DMS114 treated with DMSO at 0.1 percent for 48 hours (cell line): ENCODE data around the gene PRF1.

Experiments used
- DNase-seq: peaks from one replicate; lab custom pipeline; 2025; ENCODE audit not compliant: unreplicated experiment; lab: John Stamatoyannopoulos, UW

PRF1 gene

DNA sequence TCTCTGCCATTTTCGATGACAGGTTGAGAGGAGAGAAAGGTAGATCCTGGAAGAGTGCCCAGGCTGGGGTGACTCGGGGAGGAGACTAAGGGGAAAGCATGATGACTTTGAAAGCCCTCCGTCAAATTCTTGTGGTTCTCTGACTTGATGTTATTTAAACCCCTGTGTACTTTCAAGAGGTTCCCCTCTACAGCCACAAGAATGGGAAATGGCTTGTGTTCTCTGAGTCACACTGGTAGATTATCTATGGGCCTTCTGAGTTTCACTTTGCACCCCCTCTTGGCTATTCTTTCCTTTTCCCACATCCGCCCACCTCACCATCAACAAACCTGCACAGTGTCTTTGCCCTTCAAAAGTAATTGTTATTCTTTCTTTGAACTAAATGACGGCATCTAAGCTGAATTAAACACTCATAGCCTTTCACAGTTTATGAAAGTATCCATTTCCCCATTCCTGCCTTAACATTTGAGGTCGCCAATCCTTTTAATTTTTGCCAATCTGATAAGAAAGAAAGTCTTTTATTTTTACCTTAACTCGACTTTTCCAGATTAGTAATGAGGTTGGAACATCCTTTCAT lies 24.1 kb downstream of the PRF1 start:
- no peak for DNase-seq

DNA sequence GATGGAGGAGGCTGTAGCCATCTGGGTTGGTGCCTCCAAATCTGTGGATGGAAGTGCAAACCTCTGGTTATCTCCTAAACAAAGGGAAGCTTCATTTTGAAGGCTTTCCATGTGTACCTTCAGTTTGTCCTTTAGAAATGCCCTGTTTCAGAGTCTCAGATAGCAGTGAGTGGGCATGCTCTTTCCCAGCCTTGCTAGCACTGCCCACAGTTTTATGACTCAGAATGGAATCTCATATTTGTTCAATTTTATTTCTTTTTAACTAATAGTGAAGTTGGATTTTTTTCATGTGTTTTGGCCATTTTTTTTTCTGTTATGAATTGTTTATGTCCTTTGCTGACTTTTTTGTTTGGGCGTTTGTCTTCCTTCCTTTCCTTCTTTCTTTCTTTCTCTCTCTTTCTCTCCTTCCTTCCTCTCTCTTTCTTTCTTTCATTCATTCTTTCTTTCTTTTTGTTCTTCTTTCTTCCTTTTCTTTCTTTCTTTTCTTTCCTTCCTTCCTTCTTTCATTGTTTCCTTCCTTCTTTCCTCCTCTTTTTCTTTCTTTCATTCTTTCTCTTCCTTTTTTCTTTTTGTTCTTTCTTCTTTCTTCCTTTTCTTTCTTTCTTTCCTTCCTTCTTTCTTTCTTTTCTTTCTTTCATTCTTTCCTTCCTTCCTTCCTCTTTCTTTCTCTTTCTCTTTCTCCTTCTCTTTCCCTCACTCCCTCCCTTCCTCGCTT lies 25.6 kb downstream of the PRF1 start:
- DNase-seq, result no peak

GRCh38 chr10:70575874-70576802 lies 26.4 kb downstream of the PRF1 start:
- no peak for DNase-seq

- no peak for DNase-seq
Observed at GRCh38 chr10:70575486-70575873, 27.1 kb downstream of the PRF1 start.

DNA sequence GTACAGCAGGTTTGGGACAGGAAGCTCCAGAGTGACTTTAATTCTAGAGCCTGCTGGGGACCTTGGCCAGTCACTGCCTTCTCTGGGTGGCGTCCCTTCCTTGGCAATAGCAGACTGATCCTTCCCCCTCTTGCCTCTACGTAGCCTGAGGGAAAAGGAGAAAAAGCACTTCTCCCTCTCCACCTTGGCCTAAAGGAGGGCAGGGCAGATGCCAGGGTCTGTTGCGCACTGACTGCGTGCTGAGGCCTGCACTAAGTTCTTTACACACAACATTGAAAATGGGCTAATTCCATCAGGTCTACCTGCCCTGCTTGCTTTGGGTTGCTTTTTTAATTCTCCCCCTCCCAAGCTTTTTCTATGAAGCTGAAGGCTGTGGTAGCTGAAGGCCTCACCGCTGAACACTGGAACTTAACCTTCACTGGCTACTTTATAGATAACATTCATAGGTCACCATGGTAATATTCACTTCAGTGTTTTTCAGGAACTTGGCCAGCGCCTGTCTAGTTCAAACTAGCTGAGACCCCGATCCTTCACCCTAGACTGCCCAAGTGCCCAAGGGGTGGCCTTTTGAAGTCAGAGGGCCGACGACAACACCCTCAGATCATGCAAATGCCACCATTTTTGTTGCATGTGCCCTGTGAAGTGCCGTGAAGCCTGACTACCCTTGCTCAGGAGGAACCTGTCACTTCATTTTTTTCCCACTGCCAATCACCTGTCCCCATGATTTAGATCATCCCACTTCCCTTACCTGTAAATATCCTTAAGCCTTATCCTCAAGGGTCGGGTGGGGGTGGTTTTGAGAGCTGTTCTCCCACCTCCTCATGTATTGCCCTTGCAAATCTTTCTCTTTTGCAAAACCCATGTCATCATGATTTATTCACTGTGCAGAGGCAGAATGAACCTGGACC lies 28.7 kb downstream of the PRF1 start:
- DNase-seq, result no peak

GRCh38 chr10:70571636-70572439 lies 30.7 kb downstream of the PRF1 start:
- no peak for DNase-seq

- DNase-seq, result no peak
Observed at GRCh38 chr10:70571236-70571635, 31.3 kb downstream of the PRF1 start.

- DNase-seq, result no peak
Observed at GRCh38 chr10:70568781-70569495, 33.6 kb downstream of the PRF1 start.

- no peak for DNase-seq
Observed at GRCh38 chr10:70568113-70568512, 34.4 kb downstream of the PRF1 start.

- DNase-seq, result no peak
Observed at GRCh38 chr10:70567603-70568002, 34.9 kb downstream of the PRF1 start.

DNA sequence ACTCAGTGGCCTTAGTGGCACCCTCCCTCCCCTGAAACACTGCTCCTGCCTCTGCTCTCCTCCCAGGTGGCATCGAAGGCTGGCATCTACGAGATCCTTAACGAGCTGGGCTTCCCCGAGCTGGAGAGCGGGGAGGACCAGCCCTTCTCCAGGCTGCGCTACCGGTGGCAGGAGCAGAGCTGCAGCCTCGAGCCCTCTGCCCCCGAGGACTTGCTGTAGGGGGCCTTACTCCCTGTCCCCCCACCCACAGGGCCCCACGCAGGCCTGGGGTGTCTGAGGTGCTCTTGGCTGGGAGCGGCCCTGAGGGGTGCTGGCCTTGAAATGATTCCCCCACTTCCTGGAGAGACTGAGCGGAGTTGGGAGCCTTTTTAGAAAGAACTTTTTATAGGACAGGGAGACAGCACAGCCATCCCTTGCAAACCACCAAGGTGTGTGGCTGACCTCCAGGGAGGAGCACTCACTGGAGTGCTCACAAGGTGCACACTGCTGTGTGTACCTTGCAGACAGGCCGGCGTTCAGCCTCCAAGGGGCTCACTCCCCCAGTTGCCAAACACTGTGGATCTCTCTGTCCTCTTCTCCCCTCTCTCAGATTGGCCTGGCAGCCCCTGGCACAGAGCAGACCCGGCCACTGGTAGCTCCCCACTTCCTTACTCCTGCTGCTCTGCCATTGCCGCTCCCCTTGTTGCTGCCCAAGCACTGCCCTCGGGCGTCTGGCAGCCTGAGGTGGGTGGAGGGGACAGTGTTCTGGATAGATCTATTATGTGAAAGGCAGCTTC lies 35.8 kb downstream of the PRF1 start:
- no peak for DNase-seq

DNA sequence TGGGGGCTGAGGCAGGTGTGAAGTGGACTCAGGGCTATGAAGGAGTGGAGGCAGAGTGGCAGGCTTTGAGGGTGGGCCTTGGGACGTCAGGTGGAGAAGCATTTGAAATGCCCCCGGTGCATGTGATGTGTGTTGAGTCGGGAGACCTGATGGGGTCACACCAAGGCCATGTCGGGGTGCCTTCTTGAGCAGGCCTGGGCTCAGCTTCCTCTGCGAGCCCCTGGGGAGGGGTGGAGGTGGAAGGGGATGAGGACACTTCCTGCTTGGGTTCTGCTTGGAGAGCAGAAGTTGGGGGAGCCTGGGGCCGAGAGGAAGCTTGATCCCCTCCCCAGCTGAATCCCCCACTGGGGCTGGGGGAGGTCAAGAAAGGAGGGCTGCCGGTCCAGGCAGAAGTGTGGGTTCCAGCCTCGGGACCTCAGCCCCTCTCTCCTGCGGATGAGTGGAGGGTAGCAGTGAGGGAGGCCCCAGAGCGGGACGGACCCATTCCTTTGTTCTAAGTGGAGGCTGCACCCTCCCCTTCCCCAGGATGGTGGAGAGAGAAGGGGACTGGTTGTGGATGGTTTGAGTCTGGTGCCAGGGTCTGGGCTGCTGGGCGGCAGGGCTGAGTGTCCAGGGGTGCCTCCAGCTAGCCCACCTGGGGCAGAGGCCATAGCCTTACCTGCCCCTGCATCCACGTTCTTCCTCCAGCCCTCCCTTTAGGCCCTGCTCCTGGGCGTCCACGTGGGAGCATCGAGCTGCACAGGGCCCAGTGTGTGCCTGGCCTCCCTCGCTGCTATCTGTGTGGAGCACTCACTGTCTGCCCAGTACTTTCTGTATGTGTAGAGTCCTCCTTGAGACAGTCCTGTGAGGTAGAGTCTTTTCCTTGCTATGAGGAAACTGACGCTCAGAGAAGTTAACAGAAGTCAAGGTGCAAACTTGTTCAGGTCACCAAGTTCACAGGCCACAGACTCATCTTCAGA lies 36.7 kb downstream of the PRF1 start:
- no peak for DNase-seq

DNA sequence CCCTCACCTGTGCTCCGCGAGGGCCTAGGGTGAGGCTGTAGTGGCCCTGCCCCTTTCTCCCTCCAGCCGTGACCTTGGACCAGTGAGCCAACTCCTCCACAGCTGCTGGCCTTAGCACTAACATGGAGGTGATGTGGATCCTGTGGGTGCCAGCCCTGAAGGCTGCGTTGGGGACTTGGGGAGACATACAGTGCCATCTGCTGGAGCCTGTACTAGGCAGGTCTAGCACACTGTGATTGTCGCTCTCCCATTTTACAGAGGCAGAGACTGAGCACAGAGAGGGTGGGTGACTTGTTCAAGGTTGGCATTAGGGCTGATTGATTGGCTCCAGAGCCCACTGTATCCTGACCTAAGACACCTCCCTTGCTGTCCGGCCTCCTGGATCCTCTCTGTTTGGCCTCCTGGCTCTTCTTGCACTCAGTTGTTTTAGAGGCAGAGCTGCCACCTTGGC lies 37.6 kb downstream of the PRF1 start:
- no peak for DNase-seq

GRCh38 chr10:70564113-70564725 lies 38.3 kb downstream of the PRF1 start:
- no peak for DNase-seq

DNA sequence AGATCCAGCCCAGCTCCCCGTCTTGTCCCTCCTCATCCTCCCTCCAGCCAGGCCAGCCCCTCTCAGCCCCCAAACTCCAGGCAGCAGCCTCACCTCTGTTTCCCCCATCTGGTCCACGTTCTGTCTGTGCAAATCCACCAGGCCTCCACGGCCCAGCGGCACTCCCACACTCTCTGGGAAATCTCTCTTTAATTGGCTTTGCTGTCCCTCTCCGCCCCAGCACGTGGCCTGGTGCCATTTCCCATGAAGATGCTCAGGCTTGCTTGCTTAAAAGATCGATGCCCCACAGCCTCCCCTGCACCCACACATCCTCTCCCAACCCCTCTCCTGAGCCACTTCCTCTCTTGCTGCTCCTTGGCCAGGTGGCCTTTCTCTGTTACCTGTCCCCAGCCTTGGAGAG lies 39.3 kb downstream of the PRF1 start:
- no peak for DNase-seq

DNA sequence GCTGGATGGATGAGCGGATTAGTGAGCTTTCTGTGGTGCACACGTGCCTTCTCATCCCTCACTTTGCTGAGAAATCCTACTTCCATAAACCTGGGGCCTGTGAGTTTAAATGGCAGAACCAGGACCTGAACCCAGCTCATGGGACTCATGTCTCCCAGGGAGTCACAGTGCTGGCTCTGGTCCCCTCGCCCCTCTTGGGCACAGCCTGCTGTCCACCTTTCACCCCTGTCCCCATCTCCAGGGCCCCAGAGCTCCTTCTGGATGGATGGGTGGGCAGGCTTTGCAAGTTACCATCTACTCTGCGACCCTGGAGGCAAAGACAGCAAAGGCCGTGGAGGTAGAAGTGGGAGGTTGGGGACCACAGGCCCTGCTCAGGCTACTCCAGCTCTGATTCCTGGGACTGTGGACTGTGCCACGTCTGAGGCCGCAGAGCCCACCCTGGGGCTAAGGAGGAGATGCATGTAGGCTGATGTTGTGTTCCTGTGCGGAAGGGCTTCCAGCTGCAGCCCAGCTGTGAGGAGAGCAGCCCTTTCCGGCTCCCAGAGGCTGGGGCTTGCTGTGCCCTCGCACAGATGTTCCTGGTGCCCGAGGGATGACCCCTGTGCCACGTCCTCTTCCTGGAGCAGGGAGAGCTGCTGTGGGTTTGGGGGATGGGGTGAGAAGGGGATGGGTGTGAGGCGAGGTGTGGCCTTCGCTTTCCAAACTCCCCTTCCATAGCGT lies 40.3 kb downstream of the PRF1 start:
- DNase-seq, result no peak
